A549 (cell line): Measurements from ENCODE around the gene PRAMEF11.
"Not testable (repeated sequence)": the region's sequence is repeated elsewhere in the genome, so short reads cannot be mapped to it uniquely, and the experiment has no call there.

Experiments
- CTCF ChIP-seq: fragments of >200 bp; sonication (Bioruptor Twin); formaldehyde crosslinking; IDR thresholded peaks from 3 replicates; pipeline ENCODE4 v1.5.1; 2016
- E2F6 ChIP-seq: IDR thresholded peaks from 2 replicates; pipeline ENCODE4 v1.6.1; 2012; ENCODE audit warnings: low read depth, borderline replicate concordance
- ZFP36 ChIP-seq: fragments of 450-650 bp; IDR thresholded peaks from 2 replicates; pipeline ENCODE4 v1.6.1; 2014; ENCODE audit warnings: borderline replicate concordance; ENCODE audit not compliant: partially characterized antibody

GRCh38 chr1:12848620-12849019, 17.4 kb upstream of the PRAMEF11 start, which contains the start of gene HNRNPCL1:
- TF ChIP-seq E2F6, CTCF, ZFP36: not testable (repeated sequence)
